ENCODE results near the gene CCNI.

GRCh38 chr4:77023920-77024319 is 51.9 kb downstream of the CCNI start:
- TF ChIP-seq POLR2A (IDR thresholded peaks at IDR 0.05; ENCODE audit: low read length) (no peak), GATA1 (IDR thresholded peaks at IDR 0.05; ENCODE audit: low read depth, low read length) (no peak)

Data from erythroblast (primary cell).